HepG2 (cell line): Measurements from ENCODE around the gene KLRD1.
"Not testable (repeated sequence)": the region's sequence is repeated elsewhere in the genome, so short reads cannot be mapped to it uniquely, and the experiment has no call there.

Experiments
- CENPT ChIP-seq: sonication (generic); formaldehyde crosslinking; IDR thresholded peaks from 2 replicates; pipeline ENCODE4 v1.8.0; 2022; ENCODE audit warnings: low read depth, mild to moderate bottlenecking, moderate library complexity, missing genetic modification reagents
- HDAC1 ChIP-seq: sonication (generic); formaldehyde crosslinking; IDR thresholded peaks from 2 replicates; pipeline ENCODE4 v1.5.1; 2020; ENCODE audit warnings: mild to moderate bottlenecking, missing genetic modification reagents

- TF ChIP-seq CENPT, HDAC1 (CRISPR knock-in tag): not testable (repeated sequence)
Observed at GRCh38 chr12:10336196-10336595, 28.5 kb downstream of the KLRD1 start.
